Measurements from ENCODE around the gene RAB9A.

GRCh38 chrX:13721819-13722519, 33.0 kb downstream of the RAB9A start:
- no peak for TF ChIP-seq SP1 (IDR thresholded peaks at IDR 0.05)
- TF ChIP-seq FOXM1 (IDR thresholded peaks at IDR 0.05; ENCODE audit: borderline replicate concordance) = no peak
- no peak for TF ChIP-seq NFRKB (IDR thresholded peaks at IDR 0.05)
- no peak for TF ChIP-seq FOXK2 (IDR thresholded peaks at IDR 0.05)
- TF ChIP-seq BHLHE40 (IDR thresholded peaks at IDR 0.05; ENCODE audit: borderline replicate concordance) = no peak
- TF ChIP-seq ARNT (IDR thresholded peaks at IDR 0.05) = no peak
- TF ChIP-seq ELF4 (IDR thresholded peaks at IDR 0.05) = no peak
- no peak for TF ChIP-seq L3MBTL2 (conservative IDR thresholded peaks at IDR 0.05)
- TF ChIP-seq SUZ12 (IDR thresholded peaks at IDR 0.05) = no peak

Data from HEK293T (cell line).